ENCODE data around the gene HBS1L.
"Not testable (repeated sequence)": the region's sequence is repeated elsewhere in the genome, so short reads cannot be mapped to it uniquely, and the experiment has no call there.

Gene HBS1L

GRCh38 chr6:135084001-135084915 is 29.6 kb upstream of the HBS1L start:
- no peak for DNase-seq
- intact Hi-C loops (cut with DNase I) = no loop called here

- intact Hi-C loops (cut with DNase I) = no loop called here
- no peak for DNase-seq
These were observed 27.3 kb upstream of the HBS1L start for GRCh38 chr6:135081966-135082365.

GRCh38 chr6:135075018-135075417 is 20.4 kb upstream of the HBS1L start:
- intact Hi-C loops (cut with DNase I) = no loop called here
- no peak for DNase-seq

- DNase-seq = no peak
- intact Hi-C loops (cut with DNase I) = no loop called here
These were observed 19.3 kb upstream of the HBS1L start for GRCh38 chr6:135073756-135074393.

GRCh38 chr6:135073217-135073616 is 18.6 kb upstream of the HBS1L start:
- intact Hi-C loops (cut with DNase I) = no loop called here
- DNase-seq = no peak

- DNase-seq = no peak
- intact Hi-C loops (cut with DNase I) = no loop called here
These were observed 18.1 kb upstream of the HBS1L start for GRCh38 chr6:135072753-135073152.

- intact Hi-C loops (cut with DNase I) = no loop called here
These were observed 16.9 kb upstream of the HBS1L start for GRCh38 chr6:135071541-135071940.

GRCh38 chr6:135067911-135068310 is 13.3 kb upstream of the HBS1L start:
- intact Hi-C loops (cut with DNase I) = no loop called here
- DNase-seq = no peak

More at GRCh38 chr6:135071541-135071940, 16.9 kb upstream of the HBS1L start:
- no peak for DNase-seq

- no peak for DNase-seq
- intact Hi-C loops (cut with DNase I) = no loop called here
These were observed 12.2 kb upstream of the HBS1L start for GRCh38 chr6:135066806-135067205.

- intact Hi-C loops (cut with DNase I) = no loop called here
- no peak for DNase-seq
These were observed 11.8 kb upstream of the HBS1L start for GRCh38 chr6:135066397-135066796.

- intact Hi-C loops (cut with DNase I) = no loop called here
- no peak for DNase-seq
These were observed 10.0 kb upstream of the HBS1L start for GRCh38 chr6:135064586-135064985.

GRCh38 chr6:135063926-135064325 is 9.3 kb upstream of the HBS1L start:
- no peak for DNase-seq
- intact Hi-C loops (cut with DNase I) = no loop called here

- intact Hi-C loops (cut with DNase I) = no loop called here
- DNase-seq = no peak
These were observed 8.1 kb upstream of the HBS1L start for GRCh38 chr6:135062735-135063134.

GRCh38 chr6:135060076-135060475 is 5.5 kb upstream of the HBS1L start:
- intact Hi-C loops (cut with DNase I) = no loop called here
- DNase-seq = no peak

GRCh38 chr6:135058299-135058698 is 3.7 kb upstream of the HBS1L start:
- DNase-seq; intact Hi-C loops (cut with DNase I): not testable (repeated sequence)

GRCh38 chr6:135056632-135057031 is 2.0 kb upstream of the HBS1L start:
- DNase-seq = no peak
- intact Hi-C loops (cut with DNase I) = no loop called here

- intact Hi-C loops (cut with DNase I) = no loop called here
These were observed 425 bp downstream of the HBS1L start for GRCh38 chr6:135054226-135054568.

GRCh38 chr6:135053406-135053805 is 1.2 kb downstream of the HBS1L start:
- intact Hi-C loops (cut with DNase I) = no loop called here

More at GRCh38 chr6:135054226-135054568, 425 bp downstream of the HBS1L start:
- DNase-seq = no peak

GRCh38 chr6:135052939-135053338 is 1.7 kb downstream of the HBS1L start:
- DNase-seq = no peak

More at GRCh38 chr6:135053406-135053805, 1.2 kb downstream of the HBS1L start:
- DNase-seq = no peak

GRCh38 chr6:135048915-135049314 is 5.7 kb downstream of the HBS1L start:
- DNase-seq = no peak
- intact Hi-C loops (cut with DNase I) = no loop called here

More at GRCh38 chr6:135052939-135053338, 1.7 kb downstream of the HBS1L start:
- intact Hi-C loops (cut with DNase I) = no loop called here

- intact Hi-C loops (cut with DNase I) = no loop called here
- no peak for DNase-seq
These were observed 7.3 kb downstream of the HBS1L start for GRCh38 chr6:135047336-135047735.
